ENCODE results near the gene FARS2.

The FARS2 gene

GRCh38 chr6:5238336-5238735 is 23.0 kb upstream of the FARS2 start:
- no peak for DNase-seq (ENCODE audit: extremely low read depth, insufficient read length)
- peaks cover 2% of the 10 kb centered on the region; the same call in 1 of the 2 replicates for H3K36me3 ChIP-seq (ENCODE audit: control insufficient read depth, insufficient read depth, low read length)
- H3K4me3 ChIP-seq (replicated peaks; ENCODE audit: low read depth, low read length) = no peak overlapping the region
- H3K27me3 ChIP-seq (replicated peaks; ENCODE audit: control insufficient read depth, insufficient read depth, low read length) = no peaks in the 10 kb centered on the region
- no peak for TF ChIP-seq CTCF (IDR thresholded peaks at IDR 0.05; ENCODE audit: insufficient read depth, low read length, poor library complexity, severe bottlenecking)

GRCh38 chr6:5241252-5241651 is 20.1 kb upstream of the FARS2 start:
- DNase-seq (ENCODE audit: extremely low read depth, insufficient read length) = no peak
- Histone ChIP-seq H3K36me3 (ENCODE audit: control insufficient read depth, insufficient read depth, low read length) (peaks cover 2% of the 10 kb centered on the region; the same call in 1 of the 2 replicates), H3K27me3 (replicated peaks; ENCODE audit: control insufficient read depth, insufficient read depth, low read length) (no peaks in the 10 kb centered on the region), H3K4me3 (replicated peaks; ENCODE audit: low read depth, low read length) (no peak overlapping the region)
- TF ChIP-seq CTCF (IDR thresholded peaks at IDR 0.05; ENCODE audit: insufficient read depth, low read length, poor library complexity, severe bottlenecking) = no peak

- no peak for DNase-seq (ENCODE audit: extremely low read depth, insufficient read length)
- no peak for TF ChIP-seq CTCF (IDR thresholded peaks at IDR 0.05; ENCODE audit: insufficient read depth, low read length, poor library complexity, severe bottlenecking)
- H3K36me3 ChIP-seq (ENCODE audit: control insufficient read depth, insufficient read depth, low read length) = peaks cover 2% of the 10 kb centered on the region; the same call in 1 of the 2 replicates
- no peaks in the 10 kb centered on the region for H3K27me3 ChIP-seq (replicated peaks; ENCODE audit: control insufficient read depth, insufficient read depth, low read length)
- no peak overlapping the region for H3K4me3 ChIP-seq (replicated peaks; ENCODE audit: low read depth, low read length)
Observed at GRCh38 chr6:5243069-5243468, 18.2 kb upstream of the FARS2 start.

GRCh38 chr6:5246141-5247097 is 14.9 kb upstream of the FARS2 start:
- TF ChIP-seq CTCF (IDR thresholded peaks at IDR 0.05; ENCODE audit: insufficient read depth, low read length, poor library complexity, severe bottlenecking) = no peak
- Histone ChIP-seq H3K27me3 (replicated peaks; ENCODE audit: control insufficient read depth, insufficient read depth, low read length) (no peaks in the 10 kb centered on the region), H3K36me3 (ENCODE audit: control insufficient read depth, insufficient read depth, low read length) (no peaks in the 10 kb centered on the region; the same call in 1 of the 2 replicates), H3K4me3 (replicated peaks; ENCODE audit: low read depth, low read length) (no peak overlapping the region)
- DNase-seq (ENCODE audit: extremely low read depth, insufficient read length) = no peak

GRCh38 chr6:5247201-5247600 is 14.1 kb upstream of the FARS2 start:
- Histone ChIP-seq H3K4me3 (replicated peaks; ENCODE audit: low read depth, low read length) (no peak overlapping the region), H3K27me3 (replicated peaks; ENCODE audit: control insufficient read depth, insufficient read depth, low read length) (no peaks in the 10 kb centered on the region), H3K36me3 (ENCODE audit: control insufficient read depth, insufficient read depth, low read length) (no peaks in the 10 kb centered on the region; the same call in 1 of the 2 replicates)
- DNase-seq (ENCODE audit: extremely low read depth, insufficient read length) = no peak
- TF ChIP-seq CTCF (IDR thresholded peaks at IDR 0.05; ENCODE audit: insufficient read depth, low read length, poor library complexity, severe bottlenecking) = no peak
